Measurements from ENCODE around the gene FAM9B. TPM values are rescaled to one million over a fixed set of nuclear protein-coding genes. Genes with fewer than 3 reads are reported as not detected.
"Not testable (repeated sequence)": the region's sequence is repeated elsewhere in the genome, so short reads cannot be mapped to it uniquely, and the experiment has no call there.

The FAM9B gene
- 0.05 TPM in 1 of 2 replicates, not detected in the other for total RNA-seq (2014; rRNA removed; shearing (Covaris generic))
- not detected in 2 replicates for polyA plus RNA-seq (2015; cell fraction: cytosol; rRNA removed)
- 0.07 and 0.14 TPM in 2 replicates for polyA plus RNA-seq (2015; cell fraction: nucleus; rRNA removed)

GRCh38 chrX:9033989-9034388 lies at the start of gene FAM9B:
Gene FAM9B, minus strand, starts transcription at chrX:9034127. Its CDS starts 1,141 bp downstream, at chrX:9032986.
- DNase-seq (ENCODE audit: low read depth), result no peak

GRCh38 chrX:9081271-9081670 lies 47.3 kb upstream of the FAM9B start:
- DNase-seq (ENCODE audit: low read depth), result no peak

- DNase-seq (ENCODE audit: low read depth), result no peak
Measured at GRCh38 chrX:9074326-9074725, 40.4 kb upstream of the FAM9B start.

- no peak for DNase-seq (ENCODE audit: low read depth)
Measured at GRCh38 chrX:9072281-9072680, 38.4 kb upstream of the FAM9B start.

GRCh38 chrX:9071031-9071650 lies 37.2 kb upstream of the FAM9B start:
- DNase-seq (ENCODE audit: low read depth), result peak; percentile 83

GRCh38 chrX:9069573-9069972 lies 35.6 kb upstream of the FAM9B start:
- DNase-seq (ENCODE audit: low read depth), result no peak

- DNase-seq (ENCODE audit: low read depth), result no peak
Measured at GRCh38 chrX:9064694-9065093, 30.8 kb upstream of the FAM9B start.

GRCh38 chrX:9062641-9063040 lies 28.7 kb upstream of the FAM9B start:
- peak; percentile 6 for DNase-seq (ENCODE audit: low read depth)

GRCh38 chrX:9055354-9055753 lies 21.4 kb upstream of the FAM9B start:
- DNase-seq (ENCODE audit: low read depth), result no peak

GRCh38 chrX:9052081-9052480 lies 18.2 kb upstream of the FAM9B start:
- DNase-seq (ENCODE audit: low read depth), result no peak

- no peak for DNase-seq (ENCODE audit: low read depth)
Measured at GRCh38 chrX:9050331-9050730, 16.4 kb upstream of the FAM9B start.

- no peak for DNase-seq (ENCODE audit: low read depth)
Measured at GRCh38 chrX:9048801-9049200, 14.9 kb upstream of the FAM9B start.

GRCh38 chrX:9038244-9038643 lies 4.3 kb upstream of the FAM9B start:
- no peak for DNase-seq (ENCODE audit: low read depth)

GRCh38 chrX:9037296-9037695 lies 3.4 kb upstream of the FAM9B start:
- DNase-seq (ENCODE audit: low read depth), result no peak

GRCh38 chrX:9033586-9033985 lies 341 bp downstream of the FAM9B start:
- no peak for DNase-seq (ENCODE audit: low read depth)

- DNase-seq (ENCODE audit: low read depth), result no peak
Measured at GRCh38 chrX:9033179-9033578, 748 bp downstream of the FAM9B start.

GRCh38 chrX:9023293-9023692 lies 10.6 kb downstream of the FAM9B start:
- DNase-seq (ENCODE audit: low read depth), result no peak

- no peak for DNase-seq (ENCODE audit: low read depth)
Measured at GRCh38 chrX:9019151-9019550, 14.8 kb downstream of the FAM9B start.

- DNase-seq (ENCODE audit: low read depth), result not testable (repeated sequence)
Measured at GRCh38 chrX:9018332-9018731, 15.6 kb downstream of the FAM9B start.

- no peak for DNase-seq (ENCODE audit: low read depth)
Measured at GRCh38 chrX:9003041-9003440, 30.9 kb downstream of the FAM9B start.

- no peak for DNase-seq (ENCODE audit: low read depth)
Measured at GRCh38 chrX:8988446-8988845, 45.5 kb downstream of the FAM9B start.

GRCh38 chrX:8987672-8988250 lies 46.2 kb downstream of the FAM9B start:
- DNase-seq (ENCODE audit: low read depth), result no peak

GRCh38 chrX:8984231-8984630 lies 49.7 kb downstream of the FAM9B start:
- no peak for DNase-seq (ENCODE audit: low read depth)

Measured in HT1080 (cell line).